ENCODE results near the gene CNPPD1. TPM values are rescaled to one million over a fixed set of nuclear protein-coding genes. Genes with fewer than 3 reads are reported as not detected.
A peak's percentile ranks its signal among the peaks of the same experiment; 100 is the strongest.

The CNPPD1 gene
- total RNA-seq (2014; rRNA removed; shearing (Covaris generic)), result 42.6 and 46.4 TPM in 2 replicates
- 49.1 and 49.8 TPM in 2 replicates for polyA plus RNA-seq (2015; cell fraction: cytosol; rRNA removed)
- 91.9 and 107 TPM in 2 replicates for polyA plus RNA-seq (2015; cell fraction: nucleus; rRNA removed)

- in situ Hi-C loops (cut with HindIII; ENCODE audit: low pct_unique_long_range_greater_than_20kb, low sequenced_read_pairs), result no loop called here
These were observed at the start of gene CNPPD1 for GRCh38 chr2:219176818-219177551. TSS of gene CNPPD1 (minus strand) at chr2:219176925. CDS start at chr2:219176828, 97 bp downstream.

GRCh38 chr2:219225350-219225749 lies 48.6 kb upstream of the CNPPD1 start:
- no peak for DNase-seq (ENCODE audit: low read depth, low spot score)
- in situ Hi-C loops (cut with HindIII; ENCODE audit: low pct_unique_long_range_greater_than_20kb, low sequenced_read_pairs), result no loop called here

More at GRCh38 chr2:219176818-219177551, at the start of gene CNPPD1:
- DNase-seq (ENCODE audit: low read depth, low spot score), result peak; percentile 78

GRCh38 chr2:219223831-219224610 lies 47.3 kb upstream of the CNPPD1 start:
- DNase-seq (ENCODE audit: low read depth, low spot score), result no peak
- in situ Hi-C loops (cut with HindIII; ENCODE audit: low pct_unique_long_range_greater_than_20kb, low sequenced_read_pairs), result no loop called here

GRCh38 chr2:219221957-219222518 lies 45.3 kb upstream of the CNPPD1 start:
- in situ Hi-C loops (cut with HindIII; ENCODE audit: low pct_unique_long_range_greater_than_20kb, low sequenced_read_pairs), result no loop called here
- DNase-seq (ENCODE audit: low read depth, low spot score), result no peak

- in situ Hi-C loops (cut with HindIII; ENCODE audit: low pct_unique_long_range_greater_than_20kb, low sequenced_read_pairs), result no loop called here
- no peak for DNase-seq (ENCODE audit: low read depth, low spot score)
These were observed 44.1 kb upstream of the CNPPD1 start for GRCh38 chr2:219220652-219221402.

GRCh38 chr2:219219784-219220532 lies 43.2 kb upstream of the CNPPD1 start:
- in situ Hi-C loops (cut with HindIII; ENCODE audit: low pct_unique_long_range_greater_than_20kb, low sequenced_read_pairs), result no loop called here
- DNase-seq (ENCODE audit: low read depth, low spot score), result no peak

GRCh38 chr2:219218732-219219701 lies 42.3 kb upstream of the CNPPD1 start, which contains the start of gene ABCB6:
TSS of gene ABCB6 (minus strand) at chr2:219218958. CDS start at chr2:219218673, 285 bp downstream.
- in situ Hi-C loops (cut with HindIII; ENCODE audit: low pct_unique_long_range_greater_than_20kb, low sequenced_read_pairs), result no loop called here
- DNase-seq (ENCODE audit: low read depth, low spot score), result peak; percentile 95

- peak; percentile 56 for DNase-seq (ENCODE audit: low read depth, low spot score)
These were observed 41.5 kb upstream of the CNPPD1 start for GRCh38 chr2:219218217-219218731.

GRCh38 chr2:219216535-219216915 lies 39.8 kb upstream of the CNPPD1 start:
- in situ Hi-C loops (cut with HindIII; ENCODE audit: low pct_unique_long_range_greater_than_20kb, low sequenced_read_pairs), result no loop called here
- no peak for DNase-seq (ENCODE audit: low read depth, low spot score)

More at GRCh38 chr2:219218217-219218731, 41.5 kb upstream of the CNPPD1 start:
- in situ Hi-C loops (cut with HindIII; ENCODE audit: low pct_unique_long_range_greater_than_20kb, low sequenced_read_pairs), result no loop called here

GRCh38 chr2:219215871-219216534 lies 39.3 kb upstream of the CNPPD1 start:
- no peak for DNase-seq (ENCODE audit: low read depth, low spot score)
- in situ Hi-C loops (cut with HindIII; ENCODE audit: low pct_unique_long_range_greater_than_20kb, low sequenced_read_pairs), result no loop called here

GRCh38 chr2:219214786-219215185 lies 38.1 kb upstream of the CNPPD1 start:
- in situ Hi-C loops (cut with HindIII; ENCODE audit: low pct_unique_long_range_greater_than_20kb, low sequenced_read_pairs), result no loop called here
- no peak for DNase-seq (ENCODE audit: low read depth, low spot score)

- DNase-seq (ENCODE audit: low read depth, low spot score), result no peak
- in situ Hi-C loops (cut with HindIII; ENCODE audit: low pct_unique_long_range_greater_than_20kb, low sequenced_read_pairs), result no loop called here
These were observed 37.4 kb upstream of the CNPPD1 start for GRCh38 chr2:219214141-219214540.

GRCh38 chr2:219213486-219214071 lies 36.9 kb upstream of the CNPPD1 start:
- DNase-seq (ENCODE audit: low read depth, low spot score), result no peak
- in situ Hi-C loops (cut with HindIII; ENCODE audit: low pct_unique_long_range_greater_than_20kb, low sequenced_read_pairs), result no loop called here

GRCh38 chr2:219213026-219213415 lies 36.3 kb upstream of the CNPPD1 start:
- in situ Hi-C loops (cut with HindIII; ENCODE audit: low pct_unique_long_range_greater_than_20kb, low sequenced_read_pairs), result no loop called here
- no peak for DNase-seq (ENCODE audit: low read depth, low spot score)

GRCh38 chr2:219210886-219211362 lies 34.2 kb upstream of the CNPPD1 start:
- DNase-seq (ENCODE audit: low read depth, low spot score), result no peak
- in situ Hi-C loops (cut with HindIII; ENCODE audit: low pct_unique_long_range_greater_than_20kb, low sequenced_read_pairs), result no loop called here

All from SK-MEL-5 (cell line).